Measurements from ENCODE around the gene RHBDF1. TPM values are rescaled to one million over a fixed set of nuclear protein-coding genes. Genes with fewer than 3 reads are reported as not detected.

Gene RHBDF1
- total and polyA plus RNA-seq, 2 donors from 2014 or later = 12.0 to 33.1 TPM

DNA sequence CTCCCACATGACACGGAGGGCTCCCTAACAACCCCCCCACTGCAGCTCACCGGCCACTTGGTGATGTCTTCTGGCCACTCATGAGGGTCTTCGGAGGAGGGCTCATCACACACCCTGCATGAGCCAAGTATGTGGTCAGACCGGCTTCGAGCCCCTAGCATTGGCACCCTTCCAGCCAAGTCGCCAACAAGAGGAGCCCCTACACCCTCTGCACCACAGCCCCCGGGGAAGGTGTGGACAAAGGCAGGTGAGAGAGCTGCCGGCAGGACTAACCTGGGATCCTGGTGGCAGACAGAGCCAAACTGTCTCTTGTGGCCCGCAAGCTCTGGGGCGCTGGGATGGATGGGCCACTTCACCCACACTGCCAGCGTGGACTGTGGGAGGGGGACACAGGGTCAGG lies 12.3 kb downstream of the RHBDF1 start:
- FAIRE-seq = no peak
- Histone ChIP-seq H3K36me3 (ENCODE audit: control insufficient read depth in 2 of 3, insufficient read depth in 3 of 3, low read length in 3 of 3) (peaks cover 0 to 15% (median 13%) of the 10 kb centered on the region in 3 donors), H3K9ac (ENCODE audit: low read length in 3 of 3) (no peak overlapping the region), H3K9me3 (ENCODE audit: control insufficient read depth in 2 of 3, insufficient read depth in 1 of 3, low read length in 3 of 3) (no peaks in the 10 kb centered on the region), H3K27me3 (ENCODE audit: control insufficient read depth, insufficient read depth, low read length) (no peaks in the 10 kb centered on the region), H3K4me3 (ENCODE audit: low read length in 3 of 3) (no peak overlapping the region), H3K27ac (ENCODE audit: low read depth in 2 of 2, low read length in 2 of 2) (no peak overlapping the region), H3K4me1 (ENCODE audit: control insufficient read depth in 2 of 3, insufficient read depth in 2 of 3, low read depth in 1 of 3, low read length in 3 of 3) (no peaks in the 10 kb centered on the region)
- intact Hi-C loops (cut with DNase I) = no loop called here
- TF ChIP-seq, protein P1, sequence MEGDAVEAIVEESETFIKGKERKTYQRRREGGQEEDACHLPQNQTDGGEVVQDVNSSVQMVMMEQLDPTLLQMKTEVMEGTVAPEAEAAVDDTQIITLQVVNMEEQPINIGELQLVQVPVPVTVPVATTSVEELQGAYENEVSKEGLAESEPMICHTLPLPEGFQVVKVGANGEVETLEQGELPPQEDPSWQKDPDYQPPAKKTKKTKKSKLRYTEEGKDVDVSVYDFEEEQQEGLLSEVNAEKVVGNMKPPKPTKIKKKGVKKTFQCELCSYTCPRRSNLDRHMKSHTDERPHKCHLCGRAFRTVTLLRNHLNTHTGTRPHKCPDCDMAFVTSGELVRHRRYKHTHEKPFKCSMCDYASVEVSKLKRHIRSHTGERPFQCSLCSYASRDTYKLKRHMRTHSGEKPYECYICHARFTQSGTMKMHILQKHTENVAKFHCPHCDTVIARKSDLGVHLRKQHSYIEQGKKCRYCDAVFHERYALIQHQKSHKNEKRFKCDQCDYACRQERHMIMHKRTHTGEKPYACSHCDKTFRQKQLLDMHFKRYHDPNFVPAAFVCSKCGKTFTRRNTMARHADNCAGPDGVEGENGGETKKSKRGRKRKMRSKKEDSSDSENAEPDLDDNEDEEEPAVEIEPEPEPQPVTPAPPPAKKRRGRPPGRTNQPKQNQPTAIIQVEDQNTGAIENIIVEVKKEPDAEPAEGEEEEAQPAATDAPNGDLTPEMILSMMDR (IDR thresholded peaks at IDR 0.05; ENCODE audit: borderline replicate concordance, extremely low read depth, insufficient read depth) = no peak
- peak in 1 of 5 donors; percentile 49 for DNase-seq

DNA sequence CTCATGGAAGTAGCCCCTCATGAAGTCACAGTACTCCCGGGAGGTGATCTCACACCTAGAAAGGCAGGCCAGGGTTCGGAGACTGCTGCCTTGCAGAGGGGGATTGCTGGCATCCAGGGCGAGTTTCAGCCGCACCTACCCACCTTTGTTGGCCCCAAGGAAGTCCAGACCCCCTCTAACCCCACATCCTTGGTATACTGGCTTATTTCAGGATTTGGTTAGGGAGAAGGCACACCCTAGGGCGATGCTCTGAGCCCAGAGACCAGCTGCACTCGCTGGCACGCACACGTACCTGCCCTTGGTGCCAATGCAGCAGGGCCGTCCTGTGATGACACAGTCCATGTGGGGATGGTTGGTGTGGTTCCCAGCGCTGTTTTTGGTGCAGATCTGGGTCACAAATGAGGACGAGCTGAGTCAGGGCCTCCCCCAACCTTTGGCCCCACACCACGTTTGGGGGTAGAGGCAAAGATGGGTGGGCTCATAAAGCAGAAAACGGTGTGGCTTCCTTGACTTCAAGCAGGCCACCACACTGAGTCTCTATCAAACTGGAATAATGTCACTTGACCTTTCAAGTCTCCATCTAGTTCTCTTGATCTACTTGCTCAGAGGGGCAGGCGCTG lies 12.9 kb downstream of the RHBDF1 start:
- H3K27me3 ChIP-seq (ENCODE audit: control insufficient read depth, insufficient read depth, low read length) = no peaks in the 10 kb centered on the region
- H3K36me3 ChIP-seq (ENCODE audit: control insufficient read depth in 2 of 3, insufficient read depth in 3 of 3, low read length in 3 of 3) = peaks cover 0 to 15% (median 13%) of the 10 kb centered on the region in 3 donors
- no peak overlapping the region for H3K4me3 ChIP-seq (ENCODE audit: low read length in 3 of 3)
- no peaks in the 10 kb centered on the region for H3K4me1 ChIP-seq (ENCODE audit: control insufficient read depth in 2 of 3, insufficient read depth in 2 of 3, low read depth in 1 of 3, low read length in 3 of 3)
- H3K9me3 ChIP-seq (ENCODE audit: control insufficient read depth in 2 of 3, insufficient read depth in 1 of 3, low read length in 3 of 3) = no peaks in the 10 kb centered on the region
- intact Hi-C loops (cut with DNase I) = no loop called here
- no peak for FAIRE-seq
- H3K9ac ChIP-seq (ENCODE audit: low read length in 3 of 3) = no peak overlapping the region
- peak in 1 of 5 donors; percentile 34 for DNase-seq
- TF ChIP-seq, protein P1 (IDR thresholded peaks at IDR 0.05; ENCODE audit: borderline replicate concordance, extremely low read depth, insufficient read depth) = no peak
- no peak overlapping the region for H3K27ac ChIP-seq (ENCODE audit: low read depth in 2 of 2, low read length in 2 of 2)

DNA sequence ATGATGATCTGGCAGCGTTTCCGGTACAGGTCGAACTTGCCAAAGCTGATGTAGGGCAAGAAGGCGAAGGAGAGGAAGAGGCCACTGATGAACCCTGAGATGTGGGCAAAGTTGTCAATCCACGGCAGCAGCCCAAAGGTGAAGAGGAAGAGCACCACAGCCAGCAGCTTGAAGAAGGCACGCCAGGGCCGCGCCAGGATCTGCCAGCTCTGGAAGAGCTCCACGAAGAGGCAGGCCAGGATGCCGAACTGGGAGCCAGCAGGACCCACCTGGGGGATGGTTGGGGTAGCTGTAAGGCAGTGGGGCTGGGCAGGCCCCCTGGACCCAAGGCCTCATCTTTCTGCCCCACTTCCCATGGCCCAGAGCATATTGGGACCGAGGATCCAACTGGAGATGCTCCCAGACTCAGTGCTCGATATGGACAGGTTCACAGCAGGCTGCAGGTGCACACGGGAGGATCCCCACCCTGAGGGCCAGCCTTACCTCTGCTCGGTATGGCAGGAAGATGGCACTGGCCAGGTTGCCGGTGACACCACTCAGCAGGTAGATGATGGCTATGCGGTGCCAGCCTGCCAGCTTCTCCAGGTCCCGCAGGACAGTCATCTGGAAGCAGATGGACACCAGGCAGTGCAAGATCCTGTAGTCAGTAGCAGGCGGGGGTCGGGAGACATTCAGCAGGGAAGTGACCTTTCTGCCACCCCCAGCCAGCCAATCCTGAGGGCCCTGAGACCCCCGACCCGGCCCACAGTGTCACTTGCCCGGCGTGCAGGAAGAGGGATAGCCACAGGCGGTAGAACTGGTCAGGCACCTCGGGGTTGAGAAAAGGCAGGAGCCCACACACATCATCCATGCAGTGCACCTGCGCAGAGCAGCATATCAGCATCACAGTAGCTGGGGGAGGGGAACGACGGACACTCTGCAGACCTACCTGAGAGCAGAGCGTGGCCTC lies 13.7 kb downstream of the RHBDF1 start:
- H3K27ac ChIP-seq (ENCODE audit: low read depth in 2 of 2, low read length in 2 of 2) = no peak overlapping the region
- no peak overlapping the region for H3K9ac ChIP-seq (ENCODE audit: low read length in 3 of 3)
- H3K36me3 ChIP-seq (ENCODE audit: control insufficient read depth in 2 of 3, insufficient read depth in 3 of 3, low read length in 3 of 3) = peaks cover 0 to 15% (median 13%) of the 10 kb centered on the region in 3 donors
- intact Hi-C loops (cut with DNase I) = no loop called here
- peaks cover 0 to 2% (median 0%) of the 10 kb centered on the region in 3 donors for H3K4me1 ChIP-seq (ENCODE audit: control insufficient read depth in 2 of 3, insufficient read depth in 2 of 3, low read depth in 1 of 3, low read length in 3 of 3)
- TF ChIP-seq, protein P1 (IDR thresholded peaks at IDR 0.05; ENCODE audit: borderline replicate concordance, extremely low read depth, insufficient read depth) = no peak
- FAIRE-seq (no peak), DNase-seq (peak in 1 of 5 donors; percentile 32)
- H3K27me3 ChIP-seq (ENCODE audit: control insufficient read depth, insufficient read depth, low read length) = no peaks in the 10 kb centered on the region
- H3K4me3 ChIP-seq (ENCODE audit: low read length in 3 of 3) = no peak overlapping the region
- no peaks in the 10 kb centered on the region for H3K9me3 ChIP-seq (ENCODE audit: control insufficient read depth in 2 of 3, insufficient read depth in 1 of 3, low read length in 3 of 3)

Data from kidney (tissue), 14 donors.